WTC11 (cell line): Measurements from ENCODE around the gene SLF1. TPM values are rescaled to one million over a fixed set of nuclear protein-coding genes. Genes with fewer than 3 reads are reported as not detected.

Source experiments
- ATAC-seq: fragments of 200-7000 bp; cut with Tn5 transposase; 2 replicates; pipeline ENCODE4 v1.10.0; 2021; ENCODE audit warnings: mild to moderate bottlenecking, moderate library complexity
- CTCF ChIA-PET: fragments of 300-600 bp; sonication (Branson Sonifier 250); formaldehyde crosslinking; loops from one replicate; lab custom pipeline; 2021; ENCODE audit warnings: antibody characterized with exemption; lab: Charles Lee
- POLR2A ChIA-PET: fragments of 350-600 bp; sonication (Branson Sonifier 250); formaldehyde crosslinking; loops from one replicate; lab custom pipeline; 2021; ENCODE audit warnings: antibody characterized with exemption; lab: Charles Lee
- DNase-seq: peaks from one replicate; pipeline ENCODE4 v3.0.0; 2021; ENCODE audit warnings: low spot score
- H3K27ac Mint-ChIP-seq: 2 replicates; pipeline ENCODE4 v1.8.0; 2021; ENCODE audit warnings: mixed read lengths
- H3K27me3 Mint-ChIP-seq: 2 replicates; pipeline ENCODE4 v1.8.0; 2021; ENCODE audit warnings: low read depth, mild to moderate bottlenecking, moderate library complexity, mixed read lengths
- H3K36me3 Mint-ChIP-seq: 2 replicates; pipeline ENCODE4 v1.8.0; 2021; ENCODE audit warnings: mixed read lengths
- H3K4me1 Mint-ChIP-seq: 2 replicates; pipeline ENCODE4 v1.8.0; 2022; ENCODE audit warnings: mixed read lengths
- H3K4me3 Mint-ChIP-seq: 2 replicates; pipeline ENCODE4 v1.8.0; 2021; ENCODE audit warnings: mild to moderate bottlenecking, moderate library complexity, mixed read lengths
- H3K9me3 Mint-ChIP-seq: 2 replicates; pipeline ENCODE4 v1.8.0; 2021; ENCODE audit warnings: mixed read lengths
- E2F1 ChIP-seq: sonication (generic); formaldehyde crosslinking; IDR thresholded peaks from 2 replicates; pipeline ENCODE4 v1.8.0; 2022; ENCODE audit warnings: mild to moderate bottlenecking, missing genetic modification reagents
- ELF4 ChIP-seq: sonication (generic); formaldehyde crosslinking; IDR thresholded peaks from 2 replicates; pipeline ENCODE4 v1.8.1; 2022; ENCODE audit warnings: low read depth, mild to moderate bottlenecking, moderate library complexity, missing genetic modification reagents
- EMX1 ChIP-seq: fragments of 250-450 bp; sonication (Bioruptor Pico); IDR thresholded peaks from 2 replicates; pipeline ENCODE4 v1.8.0; 2021; ENCODE audit warnings: mild to moderate bottlenecking
- ERG ChIP-seq: fragments of 250-450 bp; sonication (Bioruptor Pico); IDR thresholded peaks from 2 replicates; pipeline ENCODE4 v1.8.0; 2021; ENCODE audit warnings: mild to moderate bottlenecking
- ESRRA ChIP-seq: sonication (generic); formaldehyde crosslinking; IDR thresholded peaks from 2 replicates; pipeline ENCODE4 v1.8.1; 2022; ENCODE audit warnings: mild to moderate bottlenecking, missing genetic modification reagents, borderline replicate concordance
- FOXJ3 ChIP-seq: sonication (generic); formaldehyde crosslinking; IDR thresholded peaks from 2 replicates; pipeline ENCODE4 v1.9.0; 2021; ENCODE audit warnings: missing genetic modification reagents, mild to moderate bottlenecking, borderline replicate concordance
- FOXK1 ChIP-seq: sonication (generic); formaldehyde crosslinking; IDR thresholded peaks from 2 replicates; pipeline ENCODE4 v1.8.0; 2022; ENCODE audit warnings: mild to moderate bottlenecking, moderate library complexity, missing genetic modification reagents
- IRF2 ChIP-seq: sonication (generic); formaldehyde crosslinking; IDR thresholded peaks from 2 replicates; pipeline ENCODE4 v1.8.0; 2022; ENCODE audit warnings: low read depth, missing genetic modification reagents, borderline replicate concordance
- MLX ChIP-seq: sonication (generic); formaldehyde crosslinking; IDR thresholded peaks from 2 replicates; pipeline ENCODE4 v1.8.1; 2023; ENCODE audit warnings: mild to moderate bottlenecking, missing genetic modification reagents, moderate library complexity
- NFATC4 ChIP-seq: fragments of 250-450 bp; sonication (Bioruptor Pico); IDR thresholded peaks from 2 replicates; pipeline ENCODE4 v1.9.0; 2021; ENCODE audit warnings: mild to moderate bottlenecking
- PRDM15 ChIP-seq: sonication (generic); formaldehyde crosslinking; IDR thresholded peaks from 2 replicates; pipeline ENCODE4 v1.8.0; 2022; ENCODE audit warnings: missing genetic modification reagents
- RORB ChIP-seq: fragments of 250-450 bp; sonication (Bioruptor Pico); IDR thresholded peaks from 2 replicates; pipeline ENCODE4 v1.9.0; 2021; ENCODE audit warnings: mild to moderate bottlenecking
- STAT6 ChIP-seq: sonication (generic); formaldehyde crosslinking; conservative IDR thresholded peaks from 2 replicates; pipeline ENCODE4 v1.8.1; 2023; ENCODE audit warnings: mild to moderate bottlenecking, low read depth, missing genetic modification reagents, moderate library complexity
- TEAD4 ChIP-seq: sonication (generic); formaldehyde crosslinking; IDR thresholded peaks from 2 replicates; pipeline ENCODE4 v1.8.0; 2022; ENCODE audit warnings: mild to moderate bottlenecking, missing genetic modification reagents
- ZNF263 ChIP-seq: sonication (generic); formaldehyde crosslinking; IDR thresholded peaks from 2 replicates; pipeline ENCODE4 v1.8.1; 2022; ENCODE audit warnings: low read depth, mild to moderate bottlenecking, moderate library complexity, missing genetic modification reagents
- ZNF423 ChIP-seq: fragments of 250-450 bp; sonication (Bioruptor Pico); IDR thresholded peaks from 2 replicates; pipeline ENCODE4 v2.1.2; 2022; ENCODE audit warnings: mild to moderate bottlenecking, moderate library complexity
- ZNF532 ChIP-seq: fragments of 250-450 bp; sonication (Bioruptor Pico); IDR thresholded peaks from 2 replicates; pipeline ENCODE4 v1.9.0; 2021; ENCODE audit warnings: mild to moderate bottlenecking, borderline replicate concordance
- total RNA-seq: library from RNA; stranded (reverse); gene quantifications from 3 replicates; pipeline ENCODE4 v1.2.3, GENCODE V29; 2021
- TF ChIP-seq, protein P1 (sequence below): fragments of 250-450 bp; sonication (Bioruptor Pico); conservative IDR thresholded peaks from 2 replicates; pipeline ENCODE4 v1.9.0; 2021; ENCODE audit warnings: mild to moderate bottlenecking
- TF ChIP-seq, protein P2 (sequence below): sonication (generic); formaldehyde crosslinking; IDR thresholded peaks from 2 replicates; pipeline ENCODE4 v1.8.0; 2022; ENCODE audit warnings: mild to moderate bottlenecking, missing genetic modification reagents

The SLF1 gene
- total RNA-seq, 1 experiment from 2014 or later = 15.7 TPM

DNA sequence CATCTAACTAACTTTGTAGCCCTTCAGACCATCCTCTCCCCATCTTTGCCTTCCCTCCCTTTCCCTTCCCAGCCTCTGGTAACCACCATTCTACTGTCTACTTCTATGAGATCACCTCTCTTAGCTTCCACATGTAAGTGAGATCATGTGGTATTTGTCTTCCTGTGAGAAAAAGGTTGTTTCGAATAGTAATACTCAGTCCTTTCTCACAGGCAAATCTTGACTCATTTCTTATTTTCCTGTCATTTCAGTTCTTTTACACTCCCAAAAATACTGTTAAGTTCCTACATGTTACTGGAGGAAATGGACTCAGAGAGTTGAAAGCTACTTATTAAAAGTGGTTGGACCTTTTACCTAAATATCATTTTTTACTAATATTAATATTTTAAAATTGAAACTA is 82.1 kb downstream of the SLF1 start:
- Mint-ChIP-seq H3K9me3 (peaks cover 14% of the 10 kb centered on the region), H3K27me3 (no peaks in the 10 kb centered on the region), H3K4me3 (no peak overlapping the region), H3K36me3 (peaks cover 23% of the 10 kb centered on the region), H3K4me1 (no peaks in the 10 kb centered on the region), H3K27ac (no peak overlapping the region; the same call in 1 of the 2 replicates)
- ATAC-seq (no peak), DNase-seq (no peak)
- CTCF ChIA-PET = no interaction called here
- POLR2A ChIA-PET = no interaction called here
- TF ChIP-seq EMX1 (CRISPR knock-in tag) (no peak), FOXJ3 (CRISPR knock-in tag) (no peak), MLX (CRISPR knock-in tag) (no peak), ZNF423 (CRISPR knock-in tag) (no peak), E2F1 (no peak), TEAD4 (CRISPR knock-in tag) (no peak), ELF4 (CRISPR knock-in tag) (no peak), IRF2 (CRISPR knock-in tag) (no peak), NFATC4 (no peak), ERG (CRISPR knock-in tag) (no peak), ZNF263 (CRISPR knock-in tag) (no peak), ESRRA (CRISPR knock-in tag) (no peak), FOXK1 (CRISPR knock-in tag) (no peak), PRDM15 (CRISPR knock-in tag) (no peak), RORB (CRISPR knock-in tag) (no peak), STAT6 (CRISPR knock-in tag) (no peak), ZNF532 (CRISPR knock-in tag) (no peak)
- TF ChIP-seq, protein P1, sequence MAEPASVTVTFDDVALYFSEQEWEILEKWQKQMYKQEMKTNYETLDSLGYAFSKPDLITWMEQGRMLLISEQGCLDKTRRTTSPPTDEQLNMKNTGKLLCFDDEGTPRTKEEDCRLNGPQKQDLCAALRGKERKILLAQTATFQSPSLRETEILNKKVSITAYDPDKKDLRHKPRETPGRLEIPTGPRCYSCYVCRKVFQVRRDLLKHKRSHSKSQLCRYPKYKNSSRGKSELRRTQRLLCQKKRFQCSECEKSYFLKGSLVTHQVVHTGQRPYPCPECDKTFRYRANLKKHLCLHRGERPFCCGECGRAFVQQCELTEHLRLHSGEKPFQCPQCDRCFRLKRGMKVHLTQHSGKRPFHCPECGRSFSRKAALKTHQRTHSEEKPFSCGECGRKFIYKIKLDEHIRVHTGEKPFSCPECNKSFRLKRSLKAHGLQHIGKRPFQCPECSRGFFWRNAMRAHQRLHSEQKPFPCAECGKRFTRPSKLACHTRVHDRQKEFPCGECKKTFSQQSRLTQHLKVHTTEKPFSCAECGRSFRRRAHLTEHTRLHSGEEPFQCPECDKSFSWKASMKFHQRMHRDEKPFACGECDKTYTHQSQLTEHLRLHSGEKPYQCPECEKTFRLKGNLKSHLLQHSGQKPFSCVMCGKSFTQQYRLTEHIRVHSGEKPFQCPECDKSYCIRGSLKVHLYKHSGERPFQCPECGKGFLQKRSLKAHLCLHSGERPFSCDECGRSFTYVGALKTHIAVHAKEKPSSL (CRISPR knock-in tag) = no peak
- TF ChIP-seq, protein P2, sequence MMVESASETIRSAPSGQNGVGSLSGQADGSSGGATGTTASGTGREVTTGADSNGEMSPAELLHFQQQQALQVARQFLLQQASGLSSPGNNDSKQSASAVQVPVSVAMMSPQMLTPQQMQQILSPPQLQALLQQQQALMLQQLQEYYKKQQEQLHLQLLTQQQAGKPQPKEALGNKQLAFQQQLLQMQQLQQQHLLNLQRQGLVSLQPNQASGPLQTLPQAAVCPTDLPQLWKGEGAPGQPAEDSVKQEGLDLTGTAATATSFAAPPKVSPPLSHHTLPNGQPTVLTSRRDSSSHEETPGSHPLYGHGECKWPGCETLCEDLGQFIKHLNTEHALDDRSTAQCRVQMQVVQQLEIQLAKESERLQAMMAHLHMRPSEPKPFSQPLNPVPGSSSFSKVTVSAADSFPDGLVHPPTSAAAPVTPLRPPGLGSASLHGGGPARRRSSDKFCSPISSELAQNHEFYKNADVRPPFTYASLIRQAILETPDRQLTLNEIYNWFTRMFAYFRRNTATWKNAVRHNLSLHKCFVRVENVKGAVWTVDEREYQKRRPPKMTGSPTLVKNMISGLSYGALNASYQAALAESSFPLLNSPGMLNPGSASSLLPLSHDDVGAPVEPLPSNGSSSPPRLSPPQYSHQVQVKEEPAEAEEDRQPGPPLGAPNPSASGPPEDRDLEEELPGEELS = no peak
